HCT116 (cell line): ENCODE results near the gene B3GALT5. TPM values are rescaled to one million over a fixed set of nuclear protein-coding genes. Genes with fewer than 3 reads are reported as not detected.

Experiments used
- ATAC-seq: fragments of 200-7000 bp; cut with Tn5 transposase; 2 replicates; pipeline ENCODE4 v1.9.1; 2020; ENCODE audit warnings: mild to moderate bottlenecking, moderate library complexity
- BruUV-seq: library from RNA; stranded (reverse); fragments of 400-500 nt; replicated peaks from 2 replicates; lab custom pipeline; 2021; lab: Mats Ljungman, UMichigan
- CTCF ChIA-PET: fragments of 300-600 bp; sonication (Branson Sonifier 250); formaldehyde crosslinking; loops from one replicate; lab custom pipeline; 2021; ENCODE audit warnings: antibody characterized with exemption; lab: Charles Lee
- POLR2A ChIA-PET: fragments of 300-600, 350-600 bp; sonication (Branson Sonifier 250); formaldehyde crosslinking; loops from one replicate; lab custom pipeline; 2021; ENCODE audit warnings: antibody characterized with exemption; lab: Charles Lee
- RAD21 ChIA-PET, 2 experiments: fragments of 300-600 bp; sonication (Branson Sonifier 250); formaldehyde crosslinking; loops; one replicate each; lab custom pipeline; 2023; ENCODE audit warnings: low total read pairs in 2 of 2; ENCODE audit not compliant: uncharacterized antibody in 2 of 2, unreplicated experiment in 2 of 2, low non-redundant PET in 1 of 2; lab: Charles Lee
- DNase-seq: peaks from one replicate; pipeline ENCODE4 v3.0.0-alpha.2; 2010; ENCODE audit warnings: low read depth, low spot score
- H2AFZ ChIP-seq: fragments of 200-600 bp; shearing (Covaris generic), sonication (generic); 2 replicates; pipeline ENCODE4 v1.6.1; 2017; ENCODE audit warnings: low read depth, mixed run types, mixed read lengths, antibody characterized with exemption, low read length; ENCODE audit not compliant: poor library complexity, severe bottlenecking
- H3K27ac ChIP-seq: 2 replicates; pipeline ENCODE4 v1.5.1; 2012; ENCODE audit warnings: low read depth, low read length
- H3K27me3 ChIP-seq: fragments of 200-600 bp; sonication (generic); 2 replicates; pipeline ENCODE4 v1.6.1; 2016; ENCODE audit warnings: mixed run types, low read length, mixed read lengths; ENCODE audit not compliant: insufficient read depth
- H3K36me3 ChIP-seq, 2 experiments: fragments of 200-500 bp in 1 of 2; fragments of 200-600 bp in 1 of 2; sonication (Bioruptor generic) in 1 of 2; sonication (generic) in 1 of 2; 2 replicates each; pipeline versions ENCODE4 v1.5.1 to v1.6.1; 2014 to 2016; ENCODE audit warnings: low read length in 2 of 2, inconsistent platforms in 1 of 2, mixed read lengths in 1 of 2, mixed run types in 1 of 2; ENCODE audit not compliant: insufficient read depth in 2 of 2, control insufficient read depth in 1 of 2
- H3K4me1 ChIP-seq, 2 experiments: fragments of 200-600 bp in 1 of 2; sonication (generic) in 1 of 2; 2 replicates each; pipeline versions ENCODE4 v1.5.1 to v1.6.1; 2012 to 2017; ENCODE audit warnings: low read length in 2 of 2, inconsistent platforms in 1 of 2, mild to moderate bottlenecking in 1 of 2, mixed read lengths in 1 of 2, mixed run types in 1 of 2, moderate library complexity in 1 of 2; ENCODE audit not compliant: insufficient read depth in 2 of 2, control insufficient read depth in 1 of 2
- H3K4me2 ChIP-seq: fragments of 200-600 bp; sonication (generic); 2 replicates; pipeline ENCODE4 v1.6.1; 2017; ENCODE audit warnings: mixed run types, low read length, mixed read lengths
- H3K4me3 ChIP-seq, 2 experiments: fragments of 200-600 bp in 1 of 2; sonication (generic) in 1 of 2; replicated peaks in 1 of 2; 2 replicates each; pipeline ENCODE4 v1.5.1; 2011 to 2016; ENCODE audit warnings: low read length in 2 of 2, control low read depth in 1 of 2, low read depth in 1 of 2, mild to moderate bottlenecking in 1 of 2, mixed read lengths in 1 of 2, mixed run types in 1 of 2
- H3K79me2 ChIP-seq: fragments of 200-600 bp; sonication (generic); 2 replicates; pipeline ENCODE4 v1.6.1; 2017; ENCODE audit warnings: mild to moderate bottlenecking, mixed run types, low read length, moderate library complexity, mixed read lengths; ENCODE audit not compliant: insufficient read depth
- H3K9ac ChIP-seq: fragments of 200-600 bp; sonication (generic); 2 replicates; pipeline ENCODE4 v1.6.1; 2016; ENCODE audit warnings: low read length, mixed read lengths
- H3K9me2 ChIP-seq: fragments of 200-600 bp; sonication (generic), shearing (Covaris generic); 2 replicates; pipeline ENCODE4 v1.6.1; 2017; ENCODE audit warnings: mixed run types, mild to moderate bottlenecking, moderate library complexity; ENCODE audit not compliant: insufficient read depth
- H3K9me3 ChIP-seq, 2 experiments: fragments of 200-500 bp in 1 of 2; fragments of 200-600 bp in 1 of 2; sonication (Bioruptor generic) in 1 of 2; sonication (generic) in 1 of 2; 2 replicates each; pipeline ENCODE4 v1.6.1; 2014 to 2017; ENCODE audit warnings: low read length in 2 of 2, mixed read lengths in 2 of 2, inconsistent platforms in 1 of 2, low read depth in 1 of 2, mild to moderate bottlenecking in 1 of 2, mixed run types in 1 of 2, moderate library complexity in 1 of 2; ENCODE audit not compliant: control insufficient read depth in 1 of 2, insufficient read depth in 1 of 2
- H4K20me1 ChIP-seq: fragments of 200-600 bp; sonication (generic), shearing (Covaris generic); 2 replicates; pipeline ENCODE4 v1.6.1; 2017; ENCODE audit warnings: mixed run types, mild to moderate bottlenecking, moderate library complexity; ENCODE audit not compliant: insufficient read depth
- ATF3 ChIP-seq: IDR thresholded peaks from 2 replicates; pipeline ENCODE4 v1.6.1; 2012
- CEBPB ChIP-seq: IDR thresholded peaks from 2 replicates; pipeline ENCODE4 v1.6.1; 2012; ENCODE audit warnings: low read depth
- EGR1 ChIP-seq: IDR thresholded peaks from 2 replicates; pipeline ENCODE4 v1.6.1; 2012; ENCODE audit warnings: low read depth
- ELF1 ChIP-seq: IDR thresholded peaks from 2 replicates; pipeline ENCODE4 v1.6.1; 2012; ENCODE audit warnings: low read depth, borderline replicate concordance
- EZH2 ChIP-seq: fragments of 200-600 bp; sonication (generic); IDR thresholded peaks from 2 replicates; pipeline ENCODE4 v1.6.1; 2017; ENCODE audit warnings: antibody characterized with exemption, mixed run types
- EZH2phosphoT487 ChIP-seq: fragments of 200-600 bp; IDR thresholded peaks from 2 replicates; pipeline ENCODE4 v1.6.1; 2018; ENCODE audit warnings: antibody characterized with exemption, borderline replicate concordance
- FOSL1 ChIP-seq: IDR thresholded peaks from 2 replicates; pipeline ENCODE4 v1.6.1; 2012; ENCODE audit warnings: low read depth
- JUND ChIP-seq: IDR thresholded peaks from 2 replicates; pipeline ENCODE4 v1.6.1; 2012
- MAX ChIP-seq: IDR thresholded peaks from 2 replicates; pipeline ENCODE4 v1.6.1; 2012
- POLR2AphosphoS5 ChIP-seq: IDR thresholded peaks from 2 replicates; pipeline ENCODE4 v1.6.1; 2011; ENCODE audit warnings: mild to moderate bottlenecking, low read depth, low read length, moderate library complexity
- SIN3A ChIP-seq: IDR thresholded peaks from 2 replicates; pipeline ENCODE4 v1.6.1; 2012; ENCODE audit warnings: low read depth
- TCF7L2 ChIP-seq: IDR thresholded peaks from 2 replicates; pipeline ENCODE4 v1.7.0; 2011; ENCODE audit warnings: borderline replicate concordance, inconsistent platforms; ENCODE audit not compliant: insufficient read depth, insufficient read length; ENCODE audit errors: extremely low read depth
- YY1 ChIP-seq: IDR thresholded peaks from 2 replicates; pipeline ENCODE4 v1.6.1; 2011; ENCODE audit warnings: low read length, low read depth, moderate library complexity, mild to moderate bottlenecking; ENCODE audit not compliant: insufficient replicate concordance; ENCODE audit errors: extremely low read depth
- ZFX ChIP-seq: fragments of 450-650 bp; IDR thresholded peaks from 2 replicates; pipeline ENCODE4 v1.6.1; 2017
- intact Hi-C: fragments of 100-400 bp; cut with micrococcal nuclease; formaldehyde crosslinking; loops from 2 replicates; pipeline ENCODE4 v1.10.0; 2022
- total RNA-seq: library from RNA; stranded (reverse); gene quantifications from one replicate; pipeline ENCODE4 v1.2.1, GENCODE V29; 2021; ENCODE audit not compliant: unreplicated experiment

The B3GALT5 gene
- total RNA-seq, 1 experiment from 2014 or later, result 1.2 TPM

- Histone ChIP-seq H2AFZ (no peak overlapping the region), H3K27me3 (no peaks in the 10 kb centered on the region), H3K4me3 (no peak overlapping the region), H3K9me2 (no peaks in the 10 kb centered on the region), H3K9ac (no peak overlapping the region), H3K4me1 (peaks cover 21 to 43% of the 10 kb centered on the region in 2 experiments), H3K27ac (no peak overlapping the region), H3K9me3 (no peaks in the 10 kb centered on the region), H3K79me2 (no peaks in the 10 kb centered on the region), H4K20me1 (no peaks in the 10 kb centered on the region), H3K4me2 (peak overlapping the region; percentile 23; the same call in 1 of the 2 replicates), H3K36me3 (no peaks in the 10 kb centered on the region)
- ChIA-PET CTCF (no interaction called here), POLR2A (no interaction called here), RAD21 (no interaction called here)
- intact Hi-C loops, result loop anchor here (10.0 kb wide), 1 partner anchor 453 kb away; the partner anchor contains the start of gene PSMG1
- no peak for ATAC-seq
- BruUV-seq, result no TSS peak
- no peak for TF ChIP-seq YY1
- no peak for TF ChIP-seq MAX
- TF ChIP-seq EZH2phosphoT487, result no peak
- TF ChIP-seq ELF1, result no peak
- no peak for TF ChIP-seq ATF3
- TF ChIP-seq POLR2AphosphoS5, result no peak
- no peak for TF ChIP-seq EZH2
- no peak for TF ChIP-seq TCF7L2
- no peak for TF ChIP-seq ZFX
- TF ChIP-seq JUND, result no peak
- DNase-seq, result no peak
Observed at GRCh38 chr21:39637971-39638240, 25.2 kb downstream of the B3GALT5 start.

- Histone ChIP-seq H3K4me2 (peak overlapping the region; percentile 52), H3K27ac (no peak overlapping the region), H4K20me1 (no peaks in the 10 kb centered on the region), H3K9me3 (no peaks in the 10 kb centered on the region), H2AFZ (no peak overlapping the region), H3K9me2 (no peaks in the 10 kb centered on the region), H3K79me2 (no peaks in the 10 kb centered on the region), H3K4me3 (no peak overlapping the region), H3K27me3 (no peaks in the 10 kb centered on the region), H3K4me1 (peaks cover 17 to 40% of the 10 kb centered on the region in 2 experiments), H3K36me3 (no peaks in the 10 kb centered on the region), H3K9ac (no peak overlapping the region)
- TF ChIP-seq ZFX, result no peak
- no peak for TF ChIP-seq YY1
- TF ChIP-seq EZH2phosphoT487, result no peak
- no peak for TF ChIP-seq FOSL1
- no peak for TF ChIP-seq EGR1
- no peak for TF ChIP-seq SIN3A
- TF ChIP-seq CEBPB, result no peak
- intact Hi-C loops, result loop anchor here (10.0 kb wide), 1 partner anchor 453 kb away; the partner anchor contains the start of gene PSMG1
- no TSS peak for BruUV-seq
- DNase-seq (no peak), ATAC-seq (no peak)
- ChIA-PET POLR2A (interaction anchor here (1.0 kb wide), 1 partner anchor 9 kb away, joined by 5 read pairs; no protein-coding TSS in a partner anchor), CTCF (no interaction called here), RAD21 (no interaction called here)
Observed at GRCh38 chr21:39638281-39638680, 25.5 kb downstream of the B3GALT5 start.
